HG02623 (cell line): ENCODE results near the gene TSSK6.

Experiments used
- ATAC-seq: cut with Tn5 transposase; IDR thresholded peaks from one replicate; pipeline ENCODE4 v1.9.1; 2021; ENCODE audit warnings: moderate library complexity; ENCODE audit not compliant: unreplicated experiment

TSSK6 gene

GRCh38 chr19:19531951-19532805 is 16.8 kb upstream of the TSSK6 start:
- ATAC-seq: no peak

- ATAC-seq: no peak
Observed at GRCh38 chr19:19530889-19531288, 15.5 kb upstream of the TSSK6 start.

- no peak for ATAC-seq
Observed at GRCh38 chr19:19530423-19530804, 15.1 kb upstream of the TSSK6 start.

GRCh38 chr19:19529783-19530422 is 14.6 kb upstream of the TSSK6 start:
- no peak for ATAC-seq

GRCh38 chr19:19528721-19529490 is 13.6 kb upstream of the TSSK6 start, which contains the start of gene YJEFN3:
Gene YJEFN3, plus strand, starts transcription at chr19:19528911. Its CDS starts 22 bp downstream, at chr19:19528933.
- ATAC-seq: no peak

- no peak for ATAC-seq
Observed at GRCh38 chr19:19527674-19528625, 12.6 kb upstream of the TSSK6 start.

GRCh38 chr19:19527371-19527656 is 12.0 kb upstream of the TSSK6 start:
- no peak for ATAC-seq

- no peak for ATAC-seq
Observed at GRCh38 chr19:19526581-19527370, 11.4 kb upstream of the TSSK6 start.

GRCh38 chr19:19525611-19526380 is 10.4 kb upstream of the TSSK6 start:
- ATAC-seq: no peak

GRCh38 chr19:19524053-19524452 is 8.7 kb upstream of the TSSK6 start:
- no peak for ATAC-seq

- ATAC-seq: no peak
Observed at GRCh38 chr19:19523177-19523576, 7.8 kb upstream of the TSSK6 start.

- ATAC-seq: no peak
Observed at GRCh38 chr19:19520989-19521388, 5.6 kb upstream of the TSSK6 start.

GRCh38 chr19:19517235-19517619 is 1.9 kb upstream of the TSSK6 start:
- ATAC-seq: no peak

- peak; percentile 93 for ATAC-seq
Observed at GRCh38 chr19:19515642-19516519, 533 bp upstream of the TSSK6 start, which contains the start of gene NDUFA13. Gene NDUFA13, plus strand, starts transcription at chr19:19516225. Its CDS starts 14 bp downstream, at chr19:19516239.

GRCh38 chr19:19514215-19514657 is 1.1 kb downstream of the TSSK6 start:
- ATAC-seq: no peak

- no peak for ATAC-seq
Observed at GRCh38 chr19:19513682-19514081, 1.7 kb downstream of the TSSK6 start.

- no peak for ATAC-seq
Observed at GRCh38 chr19:19510432-19510831, 4.9 kb downstream of the TSSK6 start.

GRCh38 chr19:19508217-19508616 is 7.1 kb downstream of the TSSK6 start:
- no peak for ATAC-seq
